Epithelial cell of umbilical artery (primary cell): ENCODE results near the gene PDZRN4. TPM values are rescaled to one million over a fixed set of nuclear protein-coding genes. Genes with fewer than 3 reads are reported as not detected.

ENCODE experiments used
- total RNA-seq: library from RNA; depleted of rRNA; stranded (reverse); fragments of >200 nt; gene quantifications from 2 replicates; pipeline ENCODE4 v1.2.3, GENCODE V29; 2014

The PDZRN4 gene
- not detected in 2 replicates for total RNA-seq

DNA sequence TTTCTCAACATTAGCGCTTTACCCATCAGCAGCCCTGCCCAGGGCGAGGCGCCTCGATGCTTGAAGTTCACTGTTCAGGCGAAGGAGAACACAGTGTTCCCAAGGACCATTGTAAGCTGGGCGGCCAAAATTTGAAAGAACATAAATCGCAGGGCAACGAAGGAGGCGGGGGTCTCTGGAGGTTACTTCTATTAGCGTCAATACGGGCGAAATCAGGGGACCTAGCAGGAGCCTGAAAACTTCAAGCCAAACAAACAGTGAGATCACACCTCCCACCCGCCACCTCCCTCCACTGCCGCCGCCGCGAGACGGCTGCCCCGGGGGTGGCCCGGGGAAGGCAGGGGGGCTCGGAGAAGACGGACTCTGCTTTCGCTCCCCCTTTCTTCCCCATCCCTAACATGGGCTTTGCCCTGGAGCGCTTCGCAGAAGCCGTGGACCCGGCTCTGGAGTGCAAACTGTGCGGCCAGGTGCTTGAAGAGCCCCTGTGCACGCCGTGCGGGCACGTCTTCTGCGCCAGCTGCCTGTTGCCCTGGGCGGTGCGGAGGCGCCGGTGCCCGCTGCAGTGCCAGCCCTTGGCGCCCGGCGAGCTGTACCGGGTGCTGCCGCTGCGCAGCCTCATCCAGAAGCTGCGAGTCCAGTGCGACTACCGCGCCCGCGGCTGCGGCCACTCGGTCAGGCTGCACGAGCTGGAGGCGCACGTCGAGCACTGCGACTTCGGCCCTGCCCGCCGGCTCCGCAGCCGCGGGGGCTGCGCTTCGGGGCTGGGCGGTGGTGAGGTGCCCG lies at the start of gene PDZRN4:
TSS of gene PDZRN4 (plus strand) at position 263 of the 783 bp plus-strand sequence.

